ENCODE data around the gene GTF3C4. TPM values are rescaled to one million over a fixed set of nuclear protein-coding genes. Genes with fewer than 3 reads are reported as not detected.

Gene GTF3C4
- total RNA-seq, 2 donors from 2014 or later: 28.5 to 29.3 TPM

DNA sequence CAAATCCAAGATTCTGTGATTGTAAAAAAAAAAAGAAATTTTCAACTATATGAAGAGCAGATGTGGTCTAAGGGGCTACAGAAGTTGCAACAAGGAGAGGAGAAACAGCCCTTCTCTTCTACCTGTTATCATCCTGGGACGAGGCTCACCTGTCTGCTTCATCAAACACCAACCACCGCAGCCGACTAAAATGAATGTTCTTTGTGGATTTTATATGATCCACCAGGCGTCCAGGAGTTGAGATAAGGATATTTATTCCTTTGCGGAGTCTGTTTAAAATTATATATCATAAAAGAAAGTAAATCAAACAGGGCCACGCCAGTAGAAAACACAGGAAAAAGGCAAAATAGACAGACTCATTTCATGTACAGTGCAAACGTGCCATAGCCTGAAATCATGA lies 22.0 kb upstream of the GTF3C4 start:
- TF ChIP-seq, protein P1, sequence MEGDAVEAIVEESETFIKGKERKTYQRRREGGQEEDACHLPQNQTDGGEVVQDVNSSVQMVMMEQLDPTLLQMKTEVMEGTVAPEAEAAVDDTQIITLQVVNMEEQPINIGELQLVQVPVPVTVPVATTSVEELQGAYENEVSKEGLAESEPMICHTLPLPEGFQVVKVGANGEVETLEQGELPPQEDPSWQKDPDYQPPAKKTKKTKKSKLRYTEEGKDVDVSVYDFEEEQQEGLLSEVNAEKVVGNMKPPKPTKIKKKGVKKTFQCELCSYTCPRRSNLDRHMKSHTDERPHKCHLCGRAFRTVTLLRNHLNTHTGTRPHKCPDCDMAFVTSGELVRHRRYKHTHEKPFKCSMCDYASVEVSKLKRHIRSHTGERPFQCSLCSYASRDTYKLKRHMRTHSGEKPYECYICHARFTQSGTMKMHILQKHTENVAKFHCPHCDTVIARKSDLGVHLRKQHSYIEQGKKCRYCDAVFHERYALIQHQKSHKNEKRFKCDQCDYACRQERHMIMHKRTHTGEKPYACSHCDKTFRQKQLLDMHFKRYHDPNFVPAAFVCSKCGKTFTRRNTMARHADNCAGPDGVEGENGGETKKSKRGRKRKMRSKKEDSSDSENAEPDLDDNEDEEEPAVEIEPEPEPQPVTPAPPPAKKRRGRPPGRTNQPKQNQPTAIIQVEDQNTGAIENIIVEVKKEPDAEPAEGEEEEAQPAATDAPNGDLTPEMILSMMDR (conservative IDR thresholded peaks at IDR 0.05): no peak
- DNase-seq: no peak
- Mint-ChIP-seq H3K9me3 (no peaks in the 10 kb centered on the region), H3K27ac (no peak overlapping the region), H3K36me3 (ENCODE audit: low read depth) (peaks cover 71% of the 10 kb centered on the region), H3K4me1 (peaks cover 12% of the 10 kb centered on the region), H3K4me3 (no peak overlapping the region), H3K27me3 (ENCODE audit: insufficient read depth) (no peaks in the 10 kb centered on the region)
- Histone ChIP-seq H3K27ac (ENCODE audit: low read depth, low read length) (no peak overlapping the region), H3K27me3 (ENCODE audit: control insufficient read depth, insufficient read depth, low read length, poor library complexity, severe bottlenecking) (no peaks in the 10 kb centered on the region), H3K4me1 (ENCODE audit: control insufficient read depth, insufficient read depth, low read length) (peaks cover 13% of the 10 kb centered on the region), H3K9ac (ENCODE audit: extremely low read depth, low read length, poor library complexity, severe bottlenecking) (no peak overlapping the region), H3K36me3 (ENCODE audit: control insufficient read depth, insufficient read depth, low read length) (peaks cover 95% of the 10 kb centered on the region), H3K4me3 (ENCODE audit: low read length) (no peak overlapping the region), H3K9me3 (ENCODE audit: control insufficient read depth, low read length) (no peaks in the 10 kb centered on the region)
- 90 to 100% methylated on average over 3 to 7 of the region's 7 CpGs for WGBS, 2 experiments (ENCODE audit: insufficient coverage in 1 of 2, insufficient read length in 1 of 2)

GRCh38 chr9:132648685-132649084 lies 21.6 kb upstream of the GTF3C4 start:
- Histone ChIP-seq H3K4me1 (ENCODE audit: control insufficient read depth, insufficient read depth, low read length) (peaks cover 13% of the 10 kb centered on the region), H3K27me3 (ENCODE audit: control insufficient read depth, insufficient read depth, low read length, poor library complexity, severe bottlenecking) (no peaks in the 10 kb centered on the region), H3K4me3 (ENCODE audit: low read length) (no peak overlapping the region), H3K9ac (ENCODE audit: extremely low read depth, low read length, poor library complexity, severe bottlenecking) (no peak overlapping the region), H3K9me3 (ENCODE audit: control insufficient read depth, low read length) (no peaks in the 10 kb centered on the region), H3K27ac (ENCODE audit: low read depth, low read length) (no peak overlapping the region), H3K36me3 (ENCODE audit: control insufficient read depth, insufficient read depth, low read length) (peaks cover 91% of the 10 kb centered on the region)
- Mint-ChIP-seq H3K9me3 (no peaks in the 10 kb centered on the region), H3K4me1 (peaks cover 12% of the 10 kb centered on the region), H3K4me3 (no peak overlapping the region), H3K27ac (no peak overlapping the region), H3K27me3 (ENCODE audit: insufficient read depth) (no peaks in the 10 kb centered on the region), H3K36me3 (ENCODE audit: low read depth) (peaks cover 67% of the 10 kb centered on the region)
- 94 to 95% methylated on average over 3 of the region's 3 CpGs for WGBS, 2 experiments (ENCODE audit: insufficient coverage in 1 of 2, insufficient read length in 1 of 2)
- no peak for DNase-seq
- TF ChIP-seq, protein P1 (conservative IDR thresholded peaks at IDR 0.05): no peak

DNA sequence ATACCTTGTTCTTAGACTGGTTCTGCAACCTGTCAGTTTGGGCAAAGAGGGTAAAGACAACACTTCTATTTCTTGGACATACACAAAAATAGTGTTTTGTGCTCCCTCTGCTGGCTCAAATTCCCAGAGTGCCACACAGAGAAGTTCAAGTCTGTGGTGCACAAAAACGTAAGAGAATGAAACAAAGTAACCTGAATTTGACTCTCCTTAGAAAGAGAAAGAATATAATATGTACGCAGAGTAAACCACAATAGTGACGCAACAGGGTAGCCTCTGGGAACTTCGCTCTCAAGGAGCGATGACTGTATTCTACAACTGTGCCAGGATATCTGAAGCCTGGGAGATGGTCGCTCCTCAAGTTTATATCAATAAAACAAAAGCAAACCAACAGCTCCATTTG lies 19.0 kb upstream of the GTF3C4 start:
- Mint-ChIP-seq H3K36me3 (ENCODE audit: low read depth) (peaks cover 73% of the 10 kb centered on the region), H3K9me3 (no peaks in the 10 kb centered on the region), H3K27ac (no peak overlapping the region), H3K27me3 (ENCODE audit: insufficient read depth) (no peaks in the 10 kb centered on the region), H3K4me3 (no peak overlapping the region), H3K4me1 (peaks cover 5% of the 10 kb centered on the region)
- no peaks in the 10 kb centered on the region for H3K9me3 ChIP-seq (ENCODE audit: control insufficient read depth, low read length)
- no peak overlapping the region for H3K9ac ChIP-seq (ENCODE audit: extremely low read depth, low read length, poor library complexity, severe bottlenecking)
- DNase-seq: no peak
- 82 to 86% methylated on average over 2 to 6 of the region's 6 CpGs for WGBS, 2 experiments (ENCODE audit: insufficient coverage in 1 of 2, insufficient read length in 1 of 2)
- TF ChIP-seq, protein P1 (conservative IDR thresholded peaks at IDR 0.05): peak; percentile 65
- no peak overlapping the region for H3K27ac ChIP-seq (ENCODE audit: low read depth, low read length)
- H3K27me3 ChIP-seq (ENCODE audit: control insufficient read depth, insufficient read depth, low read length, poor library complexity, severe bottlenecking): no peaks in the 10 kb centered on the region
- peaks cover 83% of the 10 kb centered on the region for H3K36me3 ChIP-seq (ENCODE audit: control insufficient read depth, insufficient read depth, low read length)
- peaks cover 8% of the 10 kb centered on the region for H3K4me1 ChIP-seq (ENCODE audit: control insufficient read depth, insufficient read depth, low read length)
- H3K4me3 ChIP-seq (ENCODE audit: low read length): no peak overlapping the region

Measured in endodermal cell (in vitro differentiated cells).